H1 (cell line): ENCODE results near the gene CIAO3. TPM values are rescaled to one million over a fixed set of nuclear protein-coding genes. Genes with fewer than 3 reads are reported as not detected.

ENCODE experiments used
- CTCF ChIA-PET: fragments of 300-600 bp; sonication (Branson Sonifier 250); formaldehyde crosslinking; loops from one replicate; lab custom pipeline; 2021; ENCODE audit not compliant: partially characterized antibody; lab: Charles Lee
- POLR2A ChIA-PET: fragments of 300-600 bp; sonication (Branson Sonifier 250); formaldehyde crosslinking; loops from one replicate; lab custom pipeline; 2021; ENCODE audit warnings: inconsistent platforms; ENCODE audit not compliant: partially characterized antibody; lab: Charles Lee
- DNase-seq, 2 experiments: peaks; one replicate each; pipeline versions ENCODE4 v3.0.0 to v3.0.0-alpha.2; 2010 to 2022; ENCODE audit warnings: low spot score in 2 of 2, low read depth in 1 of 2, mixed read lengths in 1 of 2
- FAIRE-seq: peaks from 2 replicates; lab custom pipeline; 2011; peaks lifted over from hg19 to GRCh38; lab: Jason Lieb, UNC
- H2AFZ ChIP-seq: 2 replicates; pipeline ENCODE4 v1.8.1; 2012; ENCODE audit warnings: low read length, inconsistent platforms
- H2AK5ac ChIP-seq: 2 replicates; pipeline ENCODE4 v1.6.1; 2013; ENCODE audit warnings: low read depth, low read length
- H2BK120ac ChIP-seq: replicated peaks from 2 replicates; pipeline ENCODE3; 2013; ENCODE audit warnings: low read depth, low read length, inconsistent platforms
- H2BK12ac ChIP-seq: 2 replicates; pipeline ENCODE4 v1.6.1; 2013; ENCODE audit warnings: low read depth, low read length
- H2BK15ac ChIP-seq: 2 replicates; pipeline ENCODE4 v1.6.1; 2013; ENCODE audit warnings: low read length
- H2BK20ac ChIP-seq: 2 replicates; pipeline ENCODE4 v1.6.1; 2013; ENCODE audit warnings: low read length
- H2BK5ac ChIP-seq: 2 replicates; pipeline ENCODE4 v1.6.1; 2013; ENCODE audit warnings: low read depth, low read length
- H3K14ac ChIP-seq: 2 replicates; pipeline ENCODE4 v1.6.1; 2013; ENCODE audit warnings: inconsistent platforms; ENCODE audit not compliant: insufficient read length
- H3K18ac ChIP-seq: 2 replicates; pipeline ENCODE4 v1.6.1; 2013; ENCODE audit warnings: low read length; ENCODE audit errors: extremely low read depth
- H3K23ac ChIP-seq: 2 replicates; pipeline ENCODE4 v1.6.1; 2013; ENCODE audit warnings: inconsistent platforms; ENCODE audit not compliant: insufficient read length
- H3K23me2 ChIP-seq: 2 replicates; pipeline ENCODE4 v1.6.1; 2013; ENCODE audit warnings: low read depth, low read length
- H3K27ac ChIP-seq: 2 replicates; pipeline ENCODE4 v1.6.1; 2011; ENCODE audit warnings: low read depth, low read length, inconsistent platforms
- H3K27me3 ChIP-seq, 4 experiments: replicated peaks in 1 of 4; 1 replicate in 1 of 4; 2 replicates in 3 of 4; pipeline versions ENCODE4 v1.6.1 to v1.8.1; 2011 to 2013; ENCODE audit warnings: low read length in 3 of 4, mild to moderate bottlenecking in 3 of 4, inconsistent platforms in 2 of 4, mixed read lengths in 2 of 4, moderate library complexity in 1 of 4; ENCODE audit not compliant: control insufficient read depth in 3 of 4, insufficient read depth in 3 of 4; ENCODE audit errors: extremely low read depth in 1 of 4
- H3K36me3 ChIP-seq, 4 experiments: 2 replicates each; pipeline versions ENCODE4 v1.6.1 to v1.8.1; 2011 to 2013; ENCODE audit warnings: mild to moderate bottlenecking in 4 of 4, low read length in 3 of 4, moderate library complexity in 2 of 4, control low read depth in 1 of 4, inconsistent platforms in 1 of 4; ENCODE audit not compliant: insufficient read depth in 4 of 4, control insufficient read depth in 2 of 4
- H3K4ac ChIP-seq: replicated peaks from 2 replicates; pipeline ENCODE3; 2013; ENCODE audit warnings: low read length, low read depth, mixed read lengths, inconsistent platforms; ENCODE audit not compliant: insufficient read length
- H3K4me1 ChIP-seq, 4 experiments: replicated peaks in 1 of 4; 1 replicate in 1 of 4; 2 replicates in 3 of 4; pipeline versions ENCODE4 v1.6.1 to v1.8.1; 2011 to 2013; ENCODE audit warnings: low read length in 3 of 4, inconsistent platforms in 2 of 4, mixed read lengths in 1 of 4; ENCODE audit not compliant: insufficient read depth in 4 of 4, control insufficient read depth in 3 of 4
- H3K4me2 ChIP-seq, 2 experiments: 2 replicates each; pipeline versions ENCODE4 v1.6.1 to v1.8.1; 2011 to 2013; ENCODE audit warnings: low read depth in 2 of 2, low read length in 2 of 2, control low read depth in 1 of 2, inconsistent platforms in 1 of 2, mild to moderate bottlenecking in 1 of 2; ENCODE audit not compliant: insufficient read depth in 1 of 2
- H3K4me3 ChIP-seq, 4 experiments: fragments of 200-600, 300-600 bp in 1 of 4; sonication (generic), shearing (Covaris generic), sonication (Bioruptor Twin) in 1 of 4; 2 replicates each; pipeline versions ENCODE4 v1.5.1 to v1.8.1; 2011 to 2016; ENCODE audit warnings: low read length in 4 of 4, low read depth in 3 of 4, control low read depth in 2 of 4, inconsistent platforms in 2 of 4, mild to moderate bottlenecking in 2 of 4, mixed read lengths in 1 of 4, moderate library complexity in 1 of 4; ENCODE audit not compliant: insufficient read depth in 2 of 4; ENCODE audit errors: extremely low read depth in 1 of 4
- H3K56ac ChIP-seq: replicated peaks from 2 replicates; pipeline ENCODE3; 2013; ENCODE audit warnings: low read depth, mild to moderate bottlenecking, mixed read lengths, low read length, inconsistent platforms; ENCODE audit not compliant: insufficient read length
- H3K79me1 ChIP-seq: 2 replicates; pipeline ENCODE4 v1.6.1; 2013; ENCODE audit warnings: low read depth, low read length, control low read depth
- H3K79me2 ChIP-seq, 2 experiments: 2 replicates each; pipeline versions ENCODE4 v1.6.1 to v1.8.1; 2012 to 2013; ENCODE audit warnings: low read length in 2 of 2, mild to moderate bottlenecking in 2 of 2, inconsistent platforms in 1 of 2; ENCODE audit not compliant: insufficient read depth in 2 of 2, control insufficient read depth in 1 of 2
- H3K9ac ChIP-seq, 4 experiments: replicated peaks in 1 of 4; 1 replicate in 1 of 4; 2 replicates in 3 of 4; pipeline versions ENCODE4 v1.6.1 to v1.8.1; 2011 to 2013; ENCODE audit warnings: low read depth in 3 of 4, low read length in 3 of 4, control low read depth in 2 of 4, mild to moderate bottlenecking in 2 of 4, moderate library complexity in 2 of 4, inconsistent platforms in 1 of 4; ENCODE audit errors: extremely low read depth in 1 of 4
- H3K9me3 ChIP-seq, 2 experiments: 2 replicates each; pipeline versions ENCODE4 v1.6.1 to v1.8.1; 2012 to 2013; ENCODE audit warnings: mild to moderate bottlenecking in 2 of 2, moderate library complexity in 2 of 2, control low read depth in 1 of 2, inconsistent platforms in 1 of 2, low read depth in 1 of 2, low read length in 1 of 2, mixed read lengths in 1 of 2; ENCODE audit not compliant: insufficient read depth in 2 of 2
- H4K20me1 ChIP-seq, 2 experiments: replicated peaks in 1 of 2; 2 replicates each; pipeline versions ENCODE3 to v1.8.1; 2011 to 2013; ENCODE audit warnings: inconsistent platforms in 2 of 2, low read length in 2 of 2, mild to moderate bottlenecking in 1 of 2; ENCODE audit not compliant: insufficient read depth in 2 of 2, control insufficient read depth in 1 of 2
- H4K5ac ChIP-seq: 2 replicates; pipeline ENCODE4 v1.6.1; 2013; ENCODE audit warnings: low read length, low read depth, mixed read lengths, inconsistent platforms; ENCODE audit not compliant: insufficient read length
- H4K8ac ChIP-seq: 2 replicates; pipeline ENCODE4 v1.8.0; 2013; ENCODE audit warnings: mild to moderate bottlenecking, moderate library complexity, low read length, inconsistent platforms; ENCODE audit not compliant: insufficient read depth; ENCODE audit errors: extremely low read depth
- H4K91ac ChIP-seq: replicated peaks from 2 replicates; pipeline ENCODE3; 2013; ENCODE audit warnings: low read length, mixed read lengths, inconsistent platforms; ENCODE audit not compliant: insufficient read length
- BCL11A ChIP-seq, 2 experiments: IDR thresholded peaks; one replicate each; pipeline ENCODE4 v1.6.1; 2011; ENCODE audit warnings: low read depth in 2 of 2, low read length in 2 of 2, mild to moderate bottlenecking in 2 of 2
- CBX8 ChIP-seq: fragments of 300-800, 300-1000 bp; sonication (generic); IDR thresholded peaks from 2 replicates; pipeline ENCODE4 v1.7.1; 2016; ENCODE audit warnings: low read depth, low read length, borderline replicate concordance
- EGR1 ChIP-seq: IDR thresholded peaks from 2 replicates; pipeline ENCODE4 v1.6.1; 2011; ENCODE audit warnings: low read depth, low read length, borderline replicate concordance
- HDAC2 ChIP-seq, 2 experiments: fragments of 300-600 bp in 1 of 2; sonication (generic) in 1 of 2; IDR thresholded peaks; 2 replicates each; pipeline ENCODE4 v1.6.1; 2011 to 2012; ENCODE audit warnings: low read depth in 2 of 2, low read length in 2 of 2, mild to moderate bottlenecking in 2 of 2, moderate library complexity in 2 of 2, borderline replicate concordance in 1 of 2, inconsistent platforms in 1 of 2
- MAX ChIP-seq: IDR thresholded peaks from 2 replicates; pipeline ENCODE4 v1.6.1; 2012; ENCODE audit warnings: inconsistent platforms
- PHF8 ChIP-seq: fragments of 200-600 bp; sonication (generic); conservative IDR thresholded peaks from 2 replicates; pipeline ENCODE4 v1.7.1; 2012; ENCODE audit warnings: low read depth, mild to moderate bottlenecking, inconsistent platforms, low read length, moderate library complexity
- POLR2AphosphoS5 ChIP-seq: IDR thresholded peaks from 2 replicates; pipeline ENCODE4 v1.6.1; 2011; ENCODE audit warnings: low read depth, low read length
- TAF7 ChIP-seq: optimal IDR thresholded peaks from 2 replicates; pipeline ENCODE3; 2011; ENCODE audit warnings: low read depth, mild to moderate bottlenecking, inconsistent platforms, low read length, moderate library complexity, borderline replicate concordance
- ZNF274 ChIP-seq: IDR thresholded peaks from 2 replicates; pipeline ENCODE4 v1.7.0; 2012; ENCODE audit warnings: low read length, borderline replicate concordance; ENCODE audit errors: extremely low read depth
- WGBS, 2 experiments: shearing (Covaris generic) in 1 of 2; methylation state at CpG; one replicate each; pipeline versions ENCODE4 v1.1.6 to v1.1.7; 2013 to 2015; ENCODE audit warnings: low lambda C conversion rate in 2 of 2, mixed read lengths in 2 of 2, inconsistent platforms in 1 of 2, low coverage in 1 of 2, missing lambda C conversion rate in 1 of 2; ENCODE audit not compliant: insufficient replicate concordance in 2 of 2, insufficient coverage in 1 of 2, insufficient read length in 1 of 2; ENCODE audit errors: extremely low coverage in 1 of 2, missing lambda C conversion rate in 1 of 2; 5-methylcytosine and 5-hydroxymethylcytosine counted together
- polyA plus RNA-seq, 7 experiments: library from polyadenylated mRNA; depleted of rRNA in 3 of 7; stranded (reverse) in 5 of 7; unstranded in 2 of 7; fragments of >200 nt in 5 of 7; fragments of 200-250 nt in 2 of 7; gene quantifications; 1 replicate in 5 of 7; 2 replicates in 1 of 7; 4 replicates in 1 of 7; pipeline versions ENCODE4 v1.2.1 to v1.2.3, GENCODE V29; 2011 to 2013; ENCODE audit warnings: missing spikeins in 2 of 7, mixed read lengths in 2 of 7
- total RNA-seq: library from RNA; stranded (reverse); fragmentation: NEBNext Ultra II Directional; extraction: Animal tissue kit (Norgen Biotek cat#: 25700); gene quantifications from 2 replicates; pipeline ENCODE4 v1.2.1, GENCODE V29; 2021

Gene CIAO3
- total and polyA plus RNA-seq, 2 of the 8 experiments (the other 6 are each of a cell fraction or from before 2014, with no cell fraction given) = 20.0 to 20.4 TPM

GRCh38 chr16:684071-684794, 56.6 kb downstream of the CIAO3 start, which contains the start of gene JMJD8:
Gene JMJD8, minus strand, starts transcription at chr16:684334. Its CDS starts 15 bp downstream, at chr16:684319.
- Histone ChIP-seq H3K4ac (peak within 1 kb of the TSS; percentile 91), H3K9ac (peak within 1 kb of the TSS; percentile 62 to 94 (median 76)), H3K23ac (no peak within 1 kb of the TSS), H3K79me1 (peaks cover 7% of the 10 kb centered on the region), H4K8ac (peak within 1 kb of the TSS; percentile 80), H2BK5ac (peak within 1 kb of the TSS; percentile 87; the same call in 1 of the 2 replicates), H3K23me2 (peaks cover 13% of the 10 kb centered on the region; the same call in 1 of the 2 replicates), H2BK15ac (no peak within 1 kb of the TSS), H4K20me1 (peaks cover 4 to 35% of the 10 kb centered on the region in 2 experiments), H2BK20ac (no peak within 1 kb of the TSS), H3K27ac (peak within 1 kb of the TSS; percentile 73), H3K18ac (peak within 1 kb of the TSS; percentile 78), H3K4me2 (peak within 1 kb of the TSS; percentile 63 to 95), H4K5ac (peak within 1 kb of the TSS; percentile 60), H3K4me1 (peaks cover 0 to 18% (median 13%) of the 10 kb centered on the region in 4 experiments; a peak in 5 of 7 replicates), H2BK12ac (peak within 1 kb of the TSS; percentile 80; the same call in 1 of the 2 replicates), H2AK5ac (no peak within 1 kb of the TSS; the same call in 1 of the 2 replicates), H3K56ac (peak within 1 kb of the TSS; percentile 46), H3K14ac (no peak within 1 kb of the TSS), H3K4me3 (peak within 1 kb of the TSS; percentile 62 to 81 (median 74)), H3K36me3 (peaks cover 4 to 28% (median 15%) of the 10 kb centered on the region in 4 experiments; a peak in 7 of 8 replicates), H4K91ac (peak within 1 kb of the TSS; percentile 98), H3K79me2 (peaks cover 0 to 12% of the 10 kb centered on the region in 2 experiments; a peak in 1 of 4 replicates), H2BK120ac (no peak within 1 kb of the TSS), H3K27me3 (no peaks in the 10 kb centered on the region; a peak in 1 of 7 replicates), H3K9me3 (no peaks in the 10 kb centered on the region), H2AFZ (no peak within 1 kb of the TSS)
- WGBS, 2 experiments = 21% methylated on average over 41 of the region's 91 CpGs; no CpG with 5 or more reads in 1 of the 2 experiments
- POLR2A ChIA-PET = interaction anchor here (0.6 to 13.3 kb wide), 18 partner anchors 9 to 456 kb away, joined by 3 to 214 read pairs (median 4); partner anchors contain the start of genes ANTKMT, CHTF18, HAGHL and METRN
- no peak for FAIRE-seq
- DNase-seq = peak; percentile 81 to 98
- CTCF ChIA-PET = interaction anchor here (1.2 kb wide), 2 partner anchors 17 to 36 kb away, joined by 4 to 5 read pairs; partner anchors contain the start of gene RHOT2
- TF ChIP-seq MAX (peak; percentile 88), BCL11A (IDR thresholded peaks at IDR 0.05; ENCODE audit: low read depth in 2 of 2, low read length in 2 of 2) (no peak), POLR2AphosphoS5 (peak; percentile 73; the same call in 1 of the 2 replicates), EGR1 (no peak), ZNF274 (no peak), CBX8 (no peak), HDAC2 (IDR thresholded peaks at IDR 0.05; ENCODE audit: borderline replicate concordance in 1 of 2, low read depth in 2 of 2, low read length in 2 of 2) (no peak), TAF7 (peak; percentile 92), PHF8 (peak; percentile 82)
